A549 (cell line): Measurements from ENCODE around the gene ZNF669.

Experiments used
- CEBPB ChIP-seq, 2 experiments: fragments of >200 bp in 1 of 2; sonication (Bioruptor Twin) in 1 of 2; formaldehyde crosslinking in 1 of 2; IDR thresholded peaks; 2 replicates each; pipeline ENCODE4 v1.6.1; 2012 to 2016
- CTCF ChIP-seq: fragments of >200 bp; sonication (Bioruptor Twin); formaldehyde crosslinking; IDR thresholded peaks from 3 replicates; pipeline ENCODE4 v1.5.1; 2016
- EP300 ChIP-seq, 2 experiments: fragments of >200 bp; sonication (Bioruptor Twin); formaldehyde crosslinking; IDR thresholded peaks; 2 replicates in 1 of 2; 3 replicates in 1 of 2; pipeline ENCODE4 v1.6.1; 2016 to 2017
- FOXS1 ChIP-seq: fragments of 250-450 bp; sonication (Bioruptor Pico); IDR thresholded peaks from 2 replicates; pipeline ENCODE4 v1.5.0; 2020; ENCODE audit warnings: mild to moderate bottlenecking, moderate library complexity
- HDAC2 ChIP-seq: fragments of 200-600 bp; sonication (generic); IDR thresholded peaks from 2 replicates; pipeline ENCODE4 v1.6.1; 2016
- KDM1A ChIP-seq: fragments of 200-600 bp; sonication (generic); IDR thresholded peaks from 2 replicates; pipeline ENCODE4 v1.6.1; 2016; ENCODE audit warnings: low read depth, mild to moderate bottlenecking
- MAFK ChIP-seq: fragments of 450-650 bp; IDR thresholded peaks from 2 replicates; pipeline ENCODE4 v1.6.1; 2014; ENCODE audit not compliant: partially characterized antibody
- NR3C1 ChIP-seq: fragments of >200 bp; sonication (Bioruptor Twin); formaldehyde crosslinking; IDR thresholded peaks from 3 replicates; pipeline ENCODE4 v1.6.1; 2017
- POLR2A ChIP-seq: IDR thresholded peaks from 2 replicates; pipeline ENCODE4 v1.6.1; 2012; ENCODE audit warnings: mild to moderate bottlenecking, low read length
- REST ChIP-seq: fragments of 200-600 bp; sonication (generic); IDR thresholded peaks from 2 replicates; pipeline ENCODE4 v1.6.1; 2016; ENCODE audit warnings: antibody characterized with exemption, mild to moderate bottlenecking, moderate library complexity
- TP53 ChIP-seq: fragments of 250-450 bp; sonication (Bioruptor Pico); IDR thresholded peaks from 2 replicates; pipeline ENCODE4 v1.5.0; 2021; ENCODE audit warnings: mild to moderate bottlenecking, moderate library complexity

GRCh38 chr1:247114351-247115140, 10.4 kb upstream of the ZNF669 start:
- TF ChIP-seq HDAC2 (no peak), POLR2A (no peak), CTCF (no peak), REST (no peak), NR3C1 (no peak), FOXS1 (CRISPR knock-in tag) (no peak), KDM1A (no peak), MAFK (no peak), CEBPB (IDR thresholded peaks at IDR 0.05) (no peak), EP300 (IDR thresholded peaks at IDR 0.05) (no peak), TP53 (CRISPR knock-in tag) (no peak)
